Muscle of leg (tissue), 11 donors: ENCODE measurements around the gene ZNF319. TPM values are rescaled to one million over a fixed set of nuclear protein-coding genes. Genes with fewer than 3 reads are reported as not detected.

Source experiments
- DNase-seq: peaks from one replicate; pipeline ENCODE4 v3.0.0; 2013
- H3K27ac ChIP-seq: one replicate; pipeline ENCODE4 v1.5.1; 2013; ENCODE audit warnings: mild to moderate bottlenecking, low read length, control low read depth
- H3K27me3 ChIP-seq: one replicate; pipeline ENCODE4 v1.6.1; 2013; ENCODE audit warnings: low read length; ENCODE audit not compliant: control insufficient read depth, insufficient read depth
- H3K36me3 ChIP-seq: one replicate; pipeline ENCODE4 v1.6.1; 2013; ENCODE audit warnings: low read length; ENCODE audit not compliant: control insufficient read depth, insufficient read depth
- H3K4me1 ChIP-seq: one replicate; pipeline ENCODE4 v1.6.1; 2013; ENCODE audit warnings: low read length; ENCODE audit not compliant: control insufficient read depth, insufficient read depth
- H3K4me3 ChIP-seq: one replicate; pipeline ENCODE4 v1.5.1; 2013; ENCODE audit warnings: low read length, control low read depth
- H3K9me3 ChIP-seq: replicated peaks from 2 replicates; pipeline ENCODE4 v1.6.1; 2013; ENCODE audit warnings: low read depth, low read length; ENCODE audit not compliant: control insufficient read depth
- WGBS: methylation state at CpG from one replicate; pipeline ENCODE4 v1.1.5; 2013; ENCODE audit warnings: missing lambda C conversion rate; ENCODE audit not compliant: insufficient coverage; 5-methylcytosine and 5-hydroxymethylcytosine counted together
- polyA plus RNA-seq, 8 donors: library from polyadenylated mRNA; unstranded; fragments of 120-200 nt; gene quantifications; one replicate each; pipeline versions ENCODE4 v1.2.1 to v1.2.3, GENCODE V29; 2013; ENCODE audit warnings: inconsistent platforms in 1 of 8, low replicate concordance in 1 of 8; ENCODE audit not compliant: insufficient read length in 8 of 8, insufficient read depth in 1 of 8
- total RNA-seq: library from RNA; stranded (reverse); fragments of 120-200 nt; gene quantifications from one replicate; pipeline ENCODE4 v1.2.4, GENCODE V29; 2013

Gene ZNF319
- total and polyA plus RNA-seq, 9 donors, result 2.2 to 8.9 (median 7.6) TPM

GRCh38 chr16:58028541-58029070 lies 28.1 kb upstream of the ZNF319 start:
- Histone ChIP-seq H3K9me3 (no peaks in the 10 kb centered on the region), H3K36me3 (no peaks in the 10 kb centered on the region), H3K27ac (no peak overlapping the region), H3K4me1 (peaks cover 59% of the 10 kb centered on the region), H3K4me3 (no peak overlapping the region), H3K27me3 (peaks cover 23% of the 10 kb centered on the region)
- WGBS, result 61% methylated on average over 4 of the region's 6 CpGs
- no peak for DNase-seq

- no peak for DNase-seq
- Histone ChIP-seq H3K27me3 (peaks cover 29% of the 10 kb centered on the region), H3K27ac (no peak overlapping the region), H3K4me1 (peaks cover 64% of the 10 kb centered on the region), H3K9me3 (no peaks in the 10 kb centered on the region), H3K4me3 (no peak overlapping the region), H3K36me3 (no peaks in the 10 kb centered on the region)
- WGBS, result 93% methylated on average over 4 of the region's 8 CpGs
Measured at GRCh38 chr16:58027916-58028455, 27.5 kb upstream of the ZNF319 start.

- H3K27ac ChIP-seq, result peak overlapping the region; percentile 60
- no peaks in the 10 kb centered on the region for H3K9me3 ChIP-seq
- no peaks in the 10 kb centered on the region for H3K36me3 ChIP-seq
- H3K4me1 ChIP-seq, result peaks cover 64% of the 10 kb centered on the region
- WGBS, result 0% methylated on average over 27 of the region's 43 CpGs
- peak overlapping the region; percentile 69 for H3K4me3 ChIP-seq
- peaks cover 29% of the 10 kb centered on the region for H3K27me3 ChIP-seq
- peak; percentile 69 for DNase-seq
Measured at GRCh38 chr16:58027161-58027915, 26.9 kb upstream of the ZNF319 start.

- Histone ChIP-seq H3K27ac (peak overlapping the region; percentile 60), H3K9me3 (no peaks in the 10 kb centered on the region), H3K27me3 (peaks cover 29% of the 10 kb centered on the region), H3K4me1 (peaks cover 69% of the 10 kb centered on the region), H3K4me3 (peak overlapping the region; percentile 69), H3K36me3 (no peaks in the 10 kb centered on the region)
- 0% methylated on average over 26 of the region's 38 CpGs for WGBS
- peak; percentile 51 for DNase-seq
Measured at GRCh38 chr16:58026705-58027160, 26.3 kb upstream of the ZNF319 start.

- Histone ChIP-seq H3K27me3 (peaks cover 29% of the 10 kb centered on the region), H3K27ac (peak overlapping the region; percentile 60), H3K9me3 (no peaks in the 10 kb centered on the region), H3K36me3 (no peaks in the 10 kb centered on the region), H3K4me3 (peak overlapping the region; percentile 69), H3K4me1 (peaks cover 69% of the 10 kb centered on the region)
- peak; percentile 58 for DNase-seq
- under 1% methylated on average over 58 of the region's 65 CpGs for WGBS
Measured at GRCh38 chr16:58026139-58026704, 25.8 kb upstream of the ZNF319 start.

- peaks cover 29% of the 10 kb centered on the region for H3K27me3 ChIP-seq
- no peaks in the 10 kb centered on the region for H3K36me3 ChIP-seq
- peaks cover 69% of the 10 kb centered on the region for H3K4me1 ChIP-seq
- WGBS, result under 1% methylated on average over 80 of the region's 90 CpGs
- peak within 1 kb of the TSS; percentile 65 for H3K27ac ChIP-seq
- peak within 1 kb of the TSS; percentile 69 for H3K4me3 ChIP-seq
- H3K9me3 ChIP-seq, result no peaks in the 10 kb centered on the region
- DNase-seq, result peak; percentile 73
Measured at GRCh38 chr16:58025351-58026138, 25.1 kb upstream of the ZNF319 start, which contains the start of gene MMP15. MMP15 (plus strand) TSS chr16:58025754; CDS start chr16:58026351, 597 bp downstream.

- Histone ChIP-seq H3K4me1 (peaks cover 69% of the 10 kb centered on the region), H3K4me3 (peak overlapping the region; percentile 69), H3K9me3 (no peaks in the 10 kb centered on the region), H3K27ac (peak overlapping the region; percentile 65), H3K36me3 (peaks cover under 1% of the 10 kb centered on the region), H3K27me3 (peaks cover 29% of the 10 kb centered on the region)
- DNase-seq, result no peak
- 5% methylated on average over 32 of the region's 57 CpGs for WGBS
Measured at GRCh38 chr16:58024486-58025350, 24.2 kb upstream of the ZNF319 start.

- Histone ChIP-seq H3K9me3 (no peaks in the 10 kb centered on the region), H3K27ac (no peak overlapping the region), H3K4me3 (no peak overlapping the region), H3K36me3 (peaks cover 6% of the 10 kb centered on the region), H3K27me3 (peaks cover 29% of the 10 kb centered on the region), H3K4me1 (peaks cover 55% of the 10 kb centered on the region)
- 4% methylated on average over 11 of the region's 18 CpGs for WGBS
- peak; percentile 72 for DNase-seq
Measured at GRCh38 chr16:58022601-58023371, 22.3 kb upstream of the ZNF319 start.
